Fibroblast of villous mesenchyme (primary cell): Measurements from ENCODE around the gene ETNK2. TPM values are rescaled to one million over a fixed set of nuclear protein-coding genes. Genes with fewer than 3 reads are reported as not detected.

Experiments used
- DNase-seq: peaks from one replicate; pipeline ENCODE4 v3.0.0-alpha.2; 2010; ENCODE audit warnings: low read depth
- H3K4me3 ChIP-seq: 2 replicates; pipeline ENCODE4 v1.5.1; 2011; ENCODE audit warnings: low read depth, mild to moderate bottlenecking, low read length
- total RNA-seq: library from RNA; depleted of rRNA; stranded (reverse); fragments of >200 nt; gene quantifications from 2 replicates; pipeline ENCODE4 v1.2.3, GENCODE V29; 2012
- TF ChIP-seq, protein P1 (sequence below): IDR thresholded peaks from 2 replicates; pipeline ENCODE4 v1.5.1; 2012; ENCODE audit warnings: low read depth, mild to moderate bottlenecking, low read length; ENCODE audit not compliant: insufficient read depth

ETNK2 gene
- total RNA-seq, 1 donor = 15.5 TPM

GRCh38 chr1:204155881-204156280 lies 4.0 kb upstream of the ETNK2 start:
- DNase-seq = no peak
- no peak overlapping the region for H3K4me3 ChIP-seq
- TF ChIP-seq, protein P1, sequence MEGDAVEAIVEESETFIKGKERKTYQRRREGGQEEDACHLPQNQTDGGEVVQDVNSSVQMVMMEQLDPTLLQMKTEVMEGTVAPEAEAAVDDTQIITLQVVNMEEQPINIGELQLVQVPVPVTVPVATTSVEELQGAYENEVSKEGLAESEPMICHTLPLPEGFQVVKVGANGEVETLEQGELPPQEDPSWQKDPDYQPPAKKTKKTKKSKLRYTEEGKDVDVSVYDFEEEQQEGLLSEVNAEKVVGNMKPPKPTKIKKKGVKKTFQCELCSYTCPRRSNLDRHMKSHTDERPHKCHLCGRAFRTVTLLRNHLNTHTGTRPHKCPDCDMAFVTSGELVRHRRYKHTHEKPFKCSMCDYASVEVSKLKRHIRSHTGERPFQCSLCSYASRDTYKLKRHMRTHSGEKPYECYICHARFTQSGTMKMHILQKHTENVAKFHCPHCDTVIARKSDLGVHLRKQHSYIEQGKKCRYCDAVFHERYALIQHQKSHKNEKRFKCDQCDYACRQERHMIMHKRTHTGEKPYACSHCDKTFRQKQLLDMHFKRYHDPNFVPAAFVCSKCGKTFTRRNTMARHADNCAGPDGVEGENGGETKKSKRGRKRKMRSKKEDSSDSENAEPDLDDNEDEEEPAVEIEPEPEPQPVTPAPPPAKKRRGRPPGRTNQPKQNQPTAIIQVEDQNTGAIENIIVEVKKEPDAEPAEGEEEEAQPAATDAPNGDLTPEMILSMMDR = no peak

DNA sequence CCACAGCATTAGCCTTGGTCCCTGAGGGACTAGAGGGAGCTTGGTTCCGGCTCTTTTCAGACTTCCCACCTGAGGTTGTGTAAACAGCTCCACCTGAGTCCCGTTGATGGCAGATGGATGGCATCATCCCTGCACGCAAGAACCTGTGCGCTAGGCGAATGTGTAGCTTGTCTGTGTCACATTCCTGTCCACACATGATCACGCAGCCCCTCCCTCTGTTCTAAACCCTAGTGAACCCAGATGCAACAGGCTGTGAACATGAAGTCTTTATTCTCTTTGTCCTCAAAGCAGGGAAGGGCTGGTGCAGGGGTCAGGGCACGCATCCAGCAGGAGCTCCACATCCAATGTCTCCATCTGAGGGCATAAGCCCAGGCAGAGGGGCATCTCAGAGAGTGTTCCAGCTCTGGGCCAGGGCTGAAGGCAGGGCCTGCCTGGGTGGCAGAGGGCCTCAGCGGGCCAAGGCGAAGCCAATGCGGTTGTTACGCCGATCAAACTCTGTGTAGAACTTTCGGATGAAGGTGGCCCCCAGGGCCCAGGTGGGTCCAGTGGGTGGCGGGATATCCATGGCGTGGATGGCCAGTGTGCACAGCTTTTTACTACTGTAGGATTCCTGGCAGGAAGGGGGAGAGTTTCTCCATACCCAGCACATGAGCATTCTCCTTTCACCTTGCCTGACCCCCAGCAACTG lies 2.9 kb upstream of the ETNK2 start:
- no peak overlapping the region for H3K4me3 ChIP-seq
- no peak for DNase-seq
- TF ChIP-seq, protein P1 = no peak

DNA sequence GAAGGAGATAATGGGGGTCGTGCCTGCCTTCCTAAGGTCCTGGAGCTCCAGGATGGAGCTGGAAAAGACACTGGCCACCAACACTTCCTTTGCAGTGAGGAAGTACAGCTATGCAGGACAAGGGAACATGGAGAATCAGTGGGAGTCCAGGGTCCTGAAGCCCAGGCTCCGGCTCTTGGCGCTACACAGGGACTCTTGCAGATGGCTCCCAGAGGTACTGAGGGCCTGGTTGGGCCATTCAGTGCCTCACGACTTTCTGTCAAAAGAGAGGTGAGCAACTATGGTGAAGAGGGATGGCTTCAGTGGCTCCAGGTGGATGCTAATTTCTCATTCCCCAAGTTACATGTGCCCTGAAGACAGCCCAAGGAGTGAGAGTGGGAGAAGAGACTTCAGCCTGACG lies 1.8 kb upstream of the ETNK2 start:
- no peak for DNase-seq
- TF ChIP-seq, protein P1 = no peak
- no peak overlapping the region for H3K4me3 ChIP-seq

- DNase-seq = no peak
- TF ChIP-seq, protein P1 = no peak
- H3K4me3 ChIP-seq = peak overlapping the region; percentile 67
These were observed 633 bp upstream of the ETNK2 start for GRCh38 chr1:204152310-204153044.

DNA sequence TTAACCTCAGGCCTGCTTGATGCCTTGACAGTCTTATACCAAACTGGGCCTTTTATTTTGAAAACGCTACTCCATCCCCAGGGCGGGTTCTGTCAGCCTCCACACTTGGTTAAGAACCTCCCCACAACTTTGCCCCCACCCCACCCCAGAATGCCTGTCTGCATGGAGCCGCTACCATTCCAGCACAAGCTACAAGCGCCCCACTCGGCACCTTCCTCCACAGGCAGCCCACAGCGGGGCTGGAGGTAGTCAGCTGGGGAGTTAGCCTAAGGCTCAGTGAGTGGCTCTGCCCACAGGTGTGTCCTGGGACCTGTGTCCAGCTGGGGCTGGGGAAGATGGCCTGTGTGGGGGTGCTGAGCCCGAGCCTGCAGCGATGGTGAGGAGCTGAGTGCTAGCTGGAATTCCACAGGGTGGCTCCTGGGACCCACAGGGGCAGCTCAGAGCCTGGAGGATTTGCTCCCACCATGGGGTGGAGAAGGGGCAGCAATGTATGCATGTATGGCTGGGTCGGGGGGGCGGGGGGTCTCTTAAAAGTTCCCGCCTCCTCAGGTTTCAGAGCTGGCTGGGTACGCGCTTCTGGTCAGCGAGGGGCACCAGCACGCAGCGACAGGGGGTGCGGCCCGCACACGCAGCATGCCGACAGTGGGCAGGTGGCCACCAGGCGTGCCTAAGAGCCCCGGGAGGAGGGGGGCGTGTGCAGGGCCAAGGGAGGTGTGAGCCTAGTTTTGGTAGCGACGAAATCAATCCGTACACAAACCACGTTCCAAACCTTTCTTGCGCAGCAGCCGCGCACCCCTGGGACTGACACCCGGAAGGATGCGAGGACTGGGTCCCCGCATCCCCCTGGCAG lies 917 bp downstream of the ETNK2 start:
- peak overlapping the region; percentile 67 for H3K4me3 ChIP-seq
- TF ChIP-seq, protein P1 = no peak
- DNase-seq = no peak

DNA sequence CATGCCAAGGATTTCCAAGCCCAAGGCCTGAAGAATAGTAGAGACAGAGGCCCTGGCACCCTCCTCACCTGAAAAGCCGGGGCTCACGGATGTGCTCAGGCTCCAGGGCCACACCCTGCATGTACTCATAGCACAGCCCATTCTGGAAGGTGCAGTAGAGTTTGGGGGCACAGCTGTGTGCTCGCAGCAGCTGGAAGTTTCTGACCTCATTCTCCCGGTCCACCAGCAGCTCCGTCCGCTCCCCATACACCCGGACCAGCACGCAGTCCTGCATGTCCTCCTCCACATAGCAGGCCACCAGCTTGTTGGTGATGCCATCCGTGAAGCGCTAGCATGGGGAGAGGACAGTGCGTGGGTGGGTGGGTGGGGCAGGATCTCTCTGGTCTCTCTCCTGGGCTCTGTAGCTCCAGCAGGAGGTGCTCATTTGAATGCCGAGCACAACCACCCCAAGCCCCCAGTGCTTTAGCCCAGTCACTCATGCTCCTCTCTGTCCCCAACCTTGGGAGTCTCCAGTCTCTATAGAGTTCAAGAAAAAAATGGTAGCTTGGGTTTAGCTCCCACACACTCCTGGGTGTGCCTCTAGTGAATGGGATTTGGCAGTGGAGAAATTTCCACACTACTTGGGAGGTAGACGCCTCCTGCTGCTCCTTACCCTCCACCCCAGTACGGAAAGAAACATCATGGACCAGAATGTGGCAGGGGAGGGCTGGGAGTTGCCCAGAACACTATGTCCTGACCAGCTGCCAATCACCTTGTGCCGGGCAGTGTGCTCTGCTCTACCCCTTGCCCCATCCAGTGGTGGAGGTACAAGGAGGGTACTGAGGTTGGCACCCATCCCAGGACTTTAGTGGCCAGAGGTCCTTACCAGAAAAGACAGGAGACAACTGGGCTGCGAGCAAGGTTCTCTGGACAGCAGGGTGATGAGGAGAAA lies 1.9 kb downstream of the ETNK2 start:
- DNase-seq = no peak
- no peak overlapping the region for H3K4me3 ChIP-seq
- TF ChIP-seq, protein P1 = no peak
